WTC11 (cell line): ENCODE measurements around the gene HAP1. TPM values are rescaled to one million over a fixed set of nuclear protein-coding genes. Genes with fewer than 3 reads are reported as not detected.
A peak's percentile ranks its signal among the peaks of the same experiment; 100 is the strongest.

Experiments used
- ATAC-seq: fragments of 200-7000 bp; cut with Tn5 transposase; 2 replicates; pipeline ENCODE4 v1.10.0; 2021; ENCODE audit warnings: mild to moderate bottlenecking, moderate library complexity
- CTCF ChIA-PET: fragments of 300-600 bp; sonication (Branson Sonifier 250); formaldehyde crosslinking; loops from one replicate; lab custom pipeline; 2021; ENCODE audit warnings: antibody characterized with exemption; lab: Charles Lee
- POLR2A ChIA-PET: fragments of 350-600 bp; sonication (Branson Sonifier 250); formaldehyde crosslinking; loops from one replicate; lab custom pipeline; 2021; ENCODE audit warnings: antibody characterized with exemption; lab: Charles Lee
- DNase-seq: peaks from one replicate; pipeline ENCODE4 v3.0.0; 2021; ENCODE audit warnings: low spot score
- H3K27ac Mint-ChIP-seq: 2 replicates; pipeline ENCODE4 v1.8.0; 2021; ENCODE audit warnings: mixed read lengths
- H3K27me3 Mint-ChIP-seq: 2 replicates; pipeline ENCODE4 v1.8.0; 2021; ENCODE audit warnings: low read depth, mild to moderate bottlenecking, moderate library complexity, mixed read lengths
- H3K36me3 Mint-ChIP-seq: 2 replicates; pipeline ENCODE4 v1.8.0; 2021; ENCODE audit warnings: mixed read lengths
- H3K4me1 Mint-ChIP-seq: 2 replicates; pipeline ENCODE4 v1.8.0; 2022; ENCODE audit warnings: mixed read lengths
- H3K4me3 Mint-ChIP-seq: 2 replicates; pipeline ENCODE4 v1.8.0; 2021; ENCODE audit warnings: mild to moderate bottlenecking, moderate library complexity, mixed read lengths
- H3K9me3 Mint-ChIP-seq: 2 replicates; pipeline ENCODE4 v1.8.0; 2021; ENCODE audit warnings: mixed read lengths
- CREM ChIP-seq: sonication (generic); formaldehyde crosslinking; IDR thresholded peaks from 2 replicates; pipeline ENCODE4 v1.8.1; 2022; ENCODE audit warnings: mild to moderate bottlenecking, missing genetic modification reagents, moderate library complexity
- CTCF ChIP-seq: fragments of 200-600 bp; IDR thresholded peaks from 2 replicates; pipeline ENCODE4 v1.8.0; 2022; ENCODE audit warnings: antibody characterized with exemption
- E2F4 ChIP-seq: sonication (generic); formaldehyde crosslinking; IDR thresholded peaks from 2 replicates; pipeline ENCODE4 v1.8.1; 2022; ENCODE audit warnings: low read depth, mild to moderate bottlenecking, moderate library complexity, missing genetic modification reagents, borderline replicate concordance
- GRHL2 ChIP-seq: fragments of 250-450 bp; sonication (Bioruptor Pico); IDR thresholded peaks from 2 replicates; pipeline ENCODE4 v1.8.0; 2022; ENCODE audit warnings: mild to moderate bottlenecking, moderate library complexity; ENCODE audit not compliant: insufficient replicate concordance, severe bottlenecking
- GTF2I ChIP-seq: fragments of 250-450 bp; sonication (Bioruptor Pico); conservative IDR thresholded peaks from 2 replicates; pipeline ENCODE4 v1.4.0; 2021; ENCODE audit warnings: mild to moderate bottlenecking
- MAX ChIP-seq: sonication (generic); formaldehyde crosslinking; IDR thresholded peaks from 2 replicates; pipeline ENCODE4 v1.8.0; 2022; ENCODE audit warnings: mild to moderate bottlenecking, missing genetic modification reagents
- SOX15 ChIP-seq: fragments of 250-450 bp; sonication (Bioruptor Pico); IDR thresholded peaks from 2 replicates; pipeline ENCODE4 v1.9.0; 2021; ENCODE audit warnings: mild to moderate bottlenecking
- STAT6 ChIP-seq: sonication (generic); formaldehyde crosslinking; conservative IDR thresholded peaks from 2 replicates; pipeline ENCODE4 v1.8.1; 2023; ENCODE audit warnings: mild to moderate bottlenecking, low read depth, missing genetic modification reagents, moderate library complexity
- USF1 ChIP-seq: sonication (generic); formaldehyde crosslinking; IDR thresholded peaks from 2 replicates; pipeline ENCODE4 v1.8.0; 2022; ENCODE audit warnings: mild to moderate bottlenecking, missing genetic modification reagents
- USF2 ChIP-seq: sonication (generic); formaldehyde crosslinking; IDR thresholded peaks from 2 replicates; pipeline ENCODE4 v1.8.1; 2023; ENCODE audit warnings: mild to moderate bottlenecking, missing genetic modification reagents, moderate library complexity
- ZBTB21 ChIP-seq: sonication (generic); formaldehyde crosslinking; IDR thresholded peaks from 2 replicates; pipeline ENCODE4 v1.8.1; 2023; ENCODE audit warnings: mild to moderate bottlenecking, missing genetic modification reagents, borderline replicate concordance
- ZBTB43 ChIP-seq: sonication (generic); formaldehyde crosslinking; IDR thresholded peaks from 2 replicates; pipeline ENCODE4 v1.8.1; 2023; ENCODE audit warnings: mild to moderate bottlenecking, missing genetic modification reagents
- ZMAT4 ChIP-seq: fragments of 250-450 bp; sonication (Bioruptor Pico); IDR thresholded peaks from 2 replicates; pipeline ENCODE4 v1.9.0; 2021; ENCODE audit warnings: mild to moderate bottlenecking
- total RNA-seq: library from RNA; stranded (reverse); gene quantifications from 3 replicates; pipeline ENCODE4 v1.2.3, GENCODE V29; 2021

The HAP1 gene
- total RNA-seq, 1 experiment from 2014 or later: 4.4 TPM

- H3K4me1 Mint-ChIP-seq: peaks cover 25% of the 10 kb centered on the region
- DNase-seq (peak; percentile 65), ATAC-seq (peak; percentile 11)
- ChIA-PET POLR2A (interaction anchor here (0.9 to 3.4 kb wide), 2 partner anchors 51 to 78 kb away, joined by 5 to 15 read pairs; partner anchors contain the start of genes FKBP10 and JUP), CTCF (interaction anchor here (0.9 to 3.9 kb wide), 4 partner anchors 50 to 487 kb away, joined by 3 to 37 read pairs (median 6); partner anchors contain the start of gene JUP)
- H3K4me3 Mint-ChIP-seq: peak overlapping the region; percentile 75
- no peaks in the 10 kb centered on the region for H3K36me3 Mint-ChIP-seq
- H3K27ac Mint-ChIP-seq: no peak overlapping the region
- TF ChIP-seq MAX (CRISPR knock-in tag) (peak; percentile 64), SOX15 (no peak), ZBTB43 (CRISPR knock-in tag) (no peak), GTF2I (0 out of 2 replicates have a peak, but pooled peaks have one; percentile 22), STAT6 (CRISPR knock-in tag) (0 out of 2 replicates have a peak, but pooled peaks have one; percentile 20), ZMAT4 (no peak), ZBTB21 (CRISPR knock-in tag) (peak; percentile 23; the same call in 1 of the 2 replicates), USF1 (CRISPR knock-in tag) (0 out of 2 replicates have a peak, but pooled peaks have one; percentile 6), USF2 (CRISPR knock-in tag) (0 out of 2 replicates have a peak, but pooled peaks have one; percentile 11), CREM (CRISPR knock-in tag) (0 out of 2 replicates have a peak, but pooled peaks have one; percentile 6)
- H3K9me3 Mint-ChIP-seq: no peaks in the 10 kb centered on the region
- peaks cover 76% of the 10 kb centered on the region for H3K27me3 Mint-ChIP-seq
These were observed 488 bp upstream of the HAP1 start for GRCh38 chr17:41734949-41735313.

GRCh38 chr17:41733348-41734138 lies 900 bp downstream of the HAP1 start:
- ATAC-seq: no peak

More at GRCh38 chr17:41733348-41734138, 900 bp downstream of the HAP1 start:
- Mint-ChIP-seq H3K9me3 (no peaks in the 10 kb centered on the region), H3K4me1 (peaks cover 12% of the 10 kb centered on the region), H3K27ac (no peak overlapping the region), H3K36me3 (no peaks in the 10 kb centered on the region), H3K27me3 (peaks cover 76% of the 10 kb centered on the region), H3K4me3 (peak overlapping the region; percentile 75)
- ChIA-PET POLR2A (interaction anchor here (0.6 to 3.4 kb wide), 5 partner anchors 9 to 186 kb away, joined by 3 to 15 read pairs (median 4); partner anchors contain the start of genes ACLY and JUP), CTCF (interaction anchor here (0.7 to 1.3 kb wide), 2 partner anchors 14 to 71 kb away, joined by 4 to 10 read pairs; no protein-coding TSS in a partner anchor)
- TF ChIP-seq E2F4 (CRISPR knock-in tag) (no peak), CTCF (no peak), GRHL2 (CRISPR knock-in tag) (no peak)
- DNase-seq: no peak
